HG03066 (cell line): ENCODE data around the gene TBKBP1.
"Not testable (repeated sequence)": the region's sequence is repeated elsewhere in the genome, so short reads cannot be mapped to it uniquely, and the experiment has no call there.

Experiments
- ATAC-seq: cut with Tn5 transposase; IDR thresholded peaks from one replicate; pipeline ENCODE4 v1.9.1; 2021; ENCODE audit warnings: low read depth; ENCODE audit not compliant: unreplicated experiment

TBKBP1 gene

DNA sequence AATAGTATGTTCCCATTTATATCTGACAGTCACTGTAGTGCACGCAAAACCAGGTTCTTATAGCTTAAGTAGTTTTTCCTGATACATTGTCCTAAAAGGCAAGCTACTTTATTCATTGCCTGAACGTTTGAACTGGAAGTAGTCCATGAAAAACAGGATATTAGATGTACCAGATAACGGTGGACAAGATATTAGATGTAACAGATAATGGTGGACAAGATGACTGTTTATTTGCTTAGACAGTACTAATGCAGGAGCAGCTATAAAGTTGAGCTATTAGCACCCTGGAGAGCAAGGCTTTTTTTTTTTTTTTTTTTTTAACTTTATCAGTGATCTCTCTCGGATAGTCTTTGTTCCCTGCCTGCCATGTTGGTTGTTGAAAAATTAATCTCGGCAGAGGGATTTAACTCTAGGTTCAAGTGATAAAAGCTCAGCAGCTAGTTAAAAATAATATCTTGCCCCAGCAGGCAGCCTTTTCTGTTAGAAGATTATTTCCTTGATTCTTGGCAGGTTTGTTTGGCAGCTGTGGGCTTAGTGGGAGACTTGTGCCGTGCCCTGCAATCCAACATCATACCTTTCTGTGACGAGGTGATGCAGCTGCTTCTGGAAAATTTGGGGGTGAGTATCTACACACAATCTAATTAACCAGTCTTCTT is 17.3 kb upstream of the TBKBP1 start:
- ATAC-seq, result no peak

DNA sequence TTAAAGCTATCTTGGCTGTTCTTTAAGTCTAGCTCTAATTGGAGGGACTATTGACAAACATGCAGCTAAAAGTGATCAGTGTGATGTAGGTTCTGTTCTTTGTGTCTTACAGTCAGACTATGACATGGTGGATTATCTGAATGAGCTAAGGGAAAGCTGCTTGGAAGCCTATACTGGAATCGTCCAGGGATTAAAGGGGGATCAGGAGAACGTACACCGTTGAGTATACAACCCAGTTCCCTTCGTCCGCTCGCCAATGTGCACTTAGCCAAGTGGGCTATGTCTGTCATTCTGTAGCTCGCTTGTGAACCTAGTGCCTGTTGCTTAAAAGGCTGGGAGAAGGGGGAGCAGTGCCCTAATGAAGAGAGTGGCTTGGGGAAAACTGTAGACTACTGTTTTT is 15.8 kb upstream of the TBKBP1 start:
- no peak for ATAC-seq

DNA sequence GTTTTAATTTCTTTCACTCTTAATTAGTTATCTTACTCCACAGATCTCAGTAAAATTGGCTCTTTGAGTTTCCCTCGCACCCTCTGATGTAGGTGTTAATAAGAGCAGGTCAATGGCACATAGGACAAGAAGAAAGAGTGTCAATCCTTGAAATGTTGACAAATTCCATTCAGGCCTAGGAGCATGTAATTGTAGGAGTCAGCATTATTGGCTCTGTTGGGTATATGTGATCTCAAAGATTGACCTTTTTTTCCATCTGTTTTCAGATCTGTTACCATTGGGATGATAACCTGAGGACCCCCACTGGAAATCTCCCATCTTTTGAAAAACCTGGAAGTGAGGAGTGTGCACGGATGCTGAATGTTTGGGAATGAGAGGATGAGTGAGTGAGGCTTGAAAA is 11.8 kb upstream of the TBKBP1 start:
- no peak for ATAC-seq

DNA sequence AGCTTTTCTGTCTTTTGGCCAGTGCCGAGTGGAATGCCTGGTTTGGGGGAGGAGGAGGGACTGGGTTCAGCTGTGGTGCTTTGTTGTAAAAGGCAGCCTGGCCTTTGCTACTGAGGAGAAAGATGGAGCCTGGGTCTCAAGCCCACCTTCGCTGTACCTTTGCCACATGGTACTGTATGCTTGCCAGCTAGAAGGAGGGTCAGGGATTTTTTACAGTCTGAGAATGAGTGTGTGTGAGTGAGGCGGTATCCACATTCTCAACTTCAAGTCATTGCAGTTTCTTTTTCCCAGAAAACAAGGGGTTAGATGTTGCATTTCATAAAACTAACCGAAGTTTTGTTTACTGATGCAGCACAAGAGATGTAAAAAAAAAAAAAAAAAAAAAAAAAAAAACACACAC is 11.2 kb upstream of the TBKBP1 start:
- not testable (repeated sequence) for ATAC-seq

- ATAC-seq, result no peak
Measured at GRCh38 chr17:47684025-47684424, 9.9 kb upstream of the TBKBP1 start.

DNA sequence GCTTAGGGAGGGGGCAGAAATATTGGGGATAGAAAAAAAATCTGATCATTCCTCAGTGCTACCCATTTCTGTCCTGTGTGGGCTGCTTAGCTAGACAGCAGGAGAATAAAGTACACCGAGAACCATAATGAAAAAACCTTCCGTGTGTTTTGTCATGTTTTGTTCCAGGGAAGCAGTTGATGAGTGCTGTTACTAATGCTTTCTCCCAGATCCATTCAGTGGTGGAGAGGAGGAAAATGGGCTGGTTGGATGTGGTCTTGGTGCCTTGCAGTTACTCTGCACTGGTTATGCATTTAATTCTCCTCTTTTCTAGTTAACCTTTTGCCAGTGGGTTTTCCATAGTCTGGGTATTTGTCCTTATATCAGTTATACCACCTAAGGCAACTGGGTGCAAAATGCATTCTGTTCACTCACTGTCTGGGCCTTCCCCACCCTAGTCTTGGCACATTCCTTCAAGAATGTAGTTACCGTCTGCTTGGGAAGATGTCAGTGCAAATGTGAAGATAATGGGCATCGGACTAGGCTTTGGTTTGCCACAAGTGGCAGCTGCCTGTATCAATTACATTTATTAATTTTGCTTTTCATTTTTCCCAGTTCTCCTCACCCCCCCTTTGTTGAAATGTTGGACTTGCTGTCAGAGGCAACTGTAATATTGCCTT is 9.3 kb upstream of the TBKBP1 start:
- no peak for ATAC-seq

DNA sequence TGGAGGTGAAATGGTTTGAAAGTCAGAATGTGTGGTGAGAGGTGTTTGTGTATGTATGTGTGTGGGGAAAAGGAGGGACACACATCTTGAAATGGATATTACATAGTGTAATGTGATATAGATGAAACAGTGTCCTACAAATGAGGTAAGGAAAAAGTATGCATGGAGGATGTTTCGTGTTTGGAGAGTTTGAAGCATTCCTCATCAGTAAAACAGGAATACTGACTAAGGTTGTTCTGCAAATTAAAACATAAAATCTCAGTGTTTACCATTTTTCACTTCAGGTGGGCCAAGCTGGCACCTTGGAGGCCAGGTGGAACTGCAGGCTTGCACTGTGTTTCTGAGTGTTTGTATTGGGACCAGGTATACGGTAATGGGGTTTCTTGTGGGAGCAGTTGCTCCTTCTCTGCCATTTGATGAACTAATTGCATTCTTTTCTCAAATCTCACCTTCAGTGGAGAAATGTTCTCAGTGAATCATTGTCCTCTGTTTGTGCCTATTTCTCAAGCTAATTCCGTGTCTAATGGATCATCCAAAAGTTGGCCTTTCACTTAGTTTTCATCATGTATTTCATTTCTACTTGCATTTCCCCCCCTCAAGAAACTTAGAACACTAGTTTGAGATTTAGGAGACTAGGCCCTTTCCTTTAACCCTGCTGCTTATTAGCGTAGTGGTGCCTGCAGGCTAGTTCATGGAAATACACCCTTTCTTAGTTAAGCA is 8.2 kb upstream of the TBKBP1 start:
- no peak for ATAC-seq

GRCh38 chr17:47686276-47686635 is 7.7 kb upstream of the TBKBP1 start:
- ATAC-seq, result no peak

DNA sequence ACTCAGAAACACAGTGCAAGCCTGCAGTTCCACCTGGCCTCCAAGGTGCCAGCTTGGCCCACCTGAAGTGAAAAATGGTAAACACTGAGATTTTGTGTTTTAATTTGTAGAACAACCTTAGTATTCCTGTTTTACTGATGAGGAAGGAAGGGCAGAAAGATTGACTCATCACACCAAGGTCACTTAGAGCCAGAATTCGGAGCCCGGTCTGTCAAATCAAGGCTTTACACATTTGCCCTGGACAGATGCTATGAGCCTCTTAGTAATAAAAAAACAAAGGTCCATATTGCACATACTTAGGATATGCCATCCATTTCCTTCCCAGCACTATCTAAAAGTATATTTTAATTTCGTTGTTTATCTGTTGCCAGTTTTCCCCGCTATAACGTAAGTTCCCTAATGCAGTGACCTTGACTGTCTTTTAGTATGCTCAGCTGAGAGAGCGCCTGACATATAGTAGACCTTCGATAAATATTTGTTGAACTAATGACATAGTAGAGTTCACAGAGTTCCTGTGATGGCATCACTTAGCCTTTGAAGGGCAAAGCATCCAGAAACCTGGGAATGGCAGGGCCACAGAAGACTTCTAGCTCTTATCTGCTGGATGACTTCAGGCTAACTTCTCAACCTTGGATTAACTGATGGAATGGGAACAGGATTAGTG is 7.2 kb upstream of the TBKBP1 start:
- no peak for ATAC-seq

DNA sequence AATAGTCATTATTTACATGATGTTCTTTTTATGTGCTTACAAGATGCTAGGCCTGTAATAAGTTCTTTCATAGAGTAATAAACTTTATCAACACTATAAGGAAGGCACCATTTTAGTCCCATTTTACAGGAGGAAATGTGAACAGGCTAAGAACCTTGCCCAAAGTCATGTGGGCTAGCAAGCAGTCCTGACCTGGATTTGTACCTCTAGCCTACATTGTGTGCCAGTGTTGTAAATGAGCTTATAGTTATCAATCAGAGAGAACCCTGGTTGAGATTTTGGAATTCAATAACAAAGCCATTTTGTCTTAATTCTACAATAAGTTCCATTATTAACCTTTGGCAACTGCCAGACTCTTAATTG is 6.7 kb upstream of the TBKBP1 start:
- no peak for ATAC-seq

- ATAC-seq, result no peak
Measured at GRCh38 chr17:47687748-47688147, 6.2 kb upstream of the TBKBP1 start.

- no peak for ATAC-seq
Measured at GRCh38 chr17:47690121-47690520, 3.8 kb upstream of the TBKBP1 start.

GRCh38 chr17:47692137-47692894 is 1.6 kb upstream of the TBKBP1 start:
- no peak for ATAC-seq

DNA sequence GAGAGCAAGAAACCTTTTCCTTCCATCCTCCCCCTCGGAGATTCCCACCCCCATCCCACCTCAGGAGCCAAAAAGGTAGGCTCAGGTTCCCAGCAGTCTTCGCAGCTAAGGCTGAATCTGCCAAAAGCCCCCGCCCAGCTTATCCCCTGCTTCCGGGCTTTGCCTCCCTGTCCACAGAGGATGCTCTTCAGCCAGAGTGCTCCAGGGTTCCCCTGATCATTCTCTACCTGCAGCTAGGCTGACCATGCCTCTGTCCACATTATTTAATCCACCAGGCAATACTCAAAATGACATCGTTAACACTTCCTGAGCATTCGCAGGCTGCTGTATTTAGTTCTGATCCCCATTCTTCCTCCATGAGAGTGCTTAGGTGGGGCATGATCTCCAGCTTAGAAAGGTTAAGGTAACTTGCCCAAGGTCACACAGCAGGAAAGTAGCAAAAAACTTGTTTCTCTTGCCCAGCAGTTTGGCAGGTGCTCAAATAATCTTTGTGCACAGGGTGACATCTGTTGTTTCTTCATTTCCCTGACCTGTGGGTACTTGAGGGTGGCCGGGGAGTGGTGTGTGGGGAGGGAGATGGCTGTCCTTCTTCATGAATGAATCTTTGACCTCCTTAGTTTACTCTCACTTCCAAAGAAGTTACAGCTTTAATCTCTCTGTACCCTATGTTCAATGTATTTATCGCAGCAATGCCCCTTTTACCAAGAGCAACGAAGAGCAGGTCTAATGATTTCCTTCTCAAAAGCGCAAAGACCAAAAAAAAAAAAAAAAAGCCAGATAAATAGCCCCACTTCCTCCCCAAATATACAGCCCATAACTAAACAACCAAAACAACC is 848 bp upstream of the TBKBP1 start:
- no peak for ATAC-seq

DNA sequence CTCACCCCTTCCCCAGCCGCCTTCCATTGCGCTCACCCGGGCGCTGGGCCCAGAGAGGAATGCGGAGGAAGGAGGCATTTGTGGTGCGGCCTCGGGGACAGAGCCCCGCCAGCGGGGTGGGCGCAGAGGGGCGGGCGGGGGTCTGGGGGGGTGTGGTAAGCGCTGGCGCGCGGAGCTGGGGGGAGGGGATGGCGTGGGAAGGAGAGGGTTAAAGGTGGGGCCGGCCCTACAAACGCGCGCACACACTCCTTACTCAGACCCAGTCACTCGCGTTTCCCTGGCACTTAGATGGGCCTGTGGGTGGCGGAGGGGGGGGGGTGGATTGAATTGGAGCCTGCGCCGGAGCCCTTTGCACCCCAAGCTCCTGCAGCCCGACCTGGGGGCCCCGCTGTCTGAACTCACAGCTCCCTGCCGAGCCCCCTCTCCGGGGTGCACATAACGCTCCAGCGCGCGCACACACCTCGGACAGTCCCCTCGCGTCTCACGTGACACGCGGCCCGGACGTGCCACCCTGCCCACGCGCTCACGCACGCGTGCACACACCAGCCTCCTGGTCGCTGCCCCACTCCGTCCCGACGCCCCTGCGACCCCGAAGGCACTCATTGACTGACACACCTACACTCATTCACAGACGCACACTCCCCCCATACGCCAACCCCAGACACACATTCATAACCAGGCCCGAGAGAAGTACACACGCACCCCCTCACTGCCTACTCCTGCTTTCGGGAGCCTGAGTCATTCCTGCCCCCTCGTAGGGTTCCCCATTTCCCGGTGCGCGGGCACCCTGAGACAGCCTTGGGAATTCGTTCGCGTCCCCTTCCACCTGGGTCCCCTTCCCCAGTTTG is 844 bp downstream of the TBKBP1 start:
- ATAC-seq, result no peak

GRCh38 chr17:47695429-47696376 is 1.7 kb downstream of the TBKBP1 start:
- ATAC-seq, result no peak

- ATAC-seq, result no peak
Measured at GRCh38 chr17:47696717-47697642, 3.0 kb downstream of the TBKBP1 start.
